C1 segment of cervical spinal cord (tissue), 14 donors: Measurements from ENCODE around the gene SRSF3.
A peak's percentile ranks its signal among the peaks of the same experiment; 100 is the strongest.

Experiments used
- DNase-seq, 14 donors: peaks; one replicate each; lab custom pipeline; 2025; lab: John Stamatoyannopoulos, UW

The SRSF3 gene

DNA sequence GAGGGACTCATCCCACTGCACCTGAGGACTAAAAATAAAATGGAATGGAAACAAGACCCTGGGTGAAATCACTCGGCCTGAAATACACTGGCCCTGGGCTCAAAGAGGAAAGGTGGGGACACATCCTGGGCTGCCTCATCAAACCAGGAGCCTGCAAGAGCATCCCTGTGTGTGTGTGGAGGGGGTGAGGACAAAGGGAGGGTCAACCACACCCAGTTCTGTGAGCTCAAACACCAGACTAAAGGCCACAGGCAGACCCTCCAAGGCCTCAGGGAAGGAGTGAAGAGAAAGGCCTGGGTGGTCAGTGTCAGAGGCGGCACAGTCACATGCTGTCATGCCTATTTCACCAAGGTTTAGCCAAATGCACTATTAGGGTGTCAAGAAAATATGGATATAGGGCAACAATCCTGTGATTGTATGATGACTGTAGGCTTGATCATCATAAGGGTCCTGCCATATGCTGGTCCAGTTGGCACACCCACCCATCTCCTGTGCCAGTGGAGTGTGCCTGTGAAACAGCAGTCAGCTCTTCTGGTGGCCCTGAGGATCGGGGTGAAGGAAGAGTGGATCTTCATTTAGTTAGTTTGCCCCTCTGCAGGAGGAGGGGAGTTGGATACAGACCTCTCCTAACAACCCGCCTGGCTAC is 28.9 kb downstream of the SRSF3 start:
- no peak for DNase-seq

DNA sequence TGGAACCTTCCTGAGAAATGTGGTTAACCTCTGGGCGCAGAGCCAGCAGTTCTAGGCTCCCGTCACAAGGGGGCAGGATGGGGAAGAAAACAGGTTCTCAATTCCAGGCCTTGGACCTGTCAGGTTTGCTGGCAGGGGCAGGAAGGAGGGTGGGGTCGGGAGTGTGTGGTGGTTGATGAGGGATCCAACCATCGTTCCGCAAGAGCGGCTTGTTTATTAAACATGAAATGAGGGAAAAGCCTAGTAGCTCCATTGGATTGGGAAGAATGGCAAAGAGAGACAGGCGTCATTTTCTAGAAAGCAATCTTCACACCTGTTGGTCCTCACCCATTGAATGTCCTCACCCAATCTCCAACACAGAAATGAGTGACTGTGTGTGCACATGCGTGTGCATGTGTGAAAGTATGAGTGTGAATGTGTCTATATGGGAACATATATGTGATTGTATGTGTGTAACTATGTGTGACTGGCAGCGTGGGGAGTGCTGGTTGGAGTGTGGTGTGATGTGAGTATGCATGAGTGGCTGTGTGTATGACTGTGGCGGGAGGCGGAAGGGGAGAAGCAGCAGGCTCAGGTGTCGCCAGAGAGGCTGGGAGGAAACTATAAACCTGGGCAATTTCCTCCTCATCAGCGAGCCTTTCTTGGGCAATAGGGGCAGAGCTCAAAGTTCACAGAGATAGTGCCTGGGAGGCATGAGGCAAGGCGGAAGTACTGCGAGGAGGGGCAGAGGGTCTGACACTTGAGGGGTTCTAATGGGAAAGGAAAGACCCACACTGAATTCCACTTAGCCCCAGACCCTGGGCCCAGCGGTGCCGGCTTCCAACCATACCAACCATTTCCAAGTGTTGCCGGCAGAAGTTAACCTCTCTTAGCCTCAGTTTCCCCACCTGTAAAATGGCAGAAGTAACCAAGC is 29.6 kb downstream of the SRSF3 start:
- peak; percentile 20 to 85 (median 72) for DNase-seq

DNA sequence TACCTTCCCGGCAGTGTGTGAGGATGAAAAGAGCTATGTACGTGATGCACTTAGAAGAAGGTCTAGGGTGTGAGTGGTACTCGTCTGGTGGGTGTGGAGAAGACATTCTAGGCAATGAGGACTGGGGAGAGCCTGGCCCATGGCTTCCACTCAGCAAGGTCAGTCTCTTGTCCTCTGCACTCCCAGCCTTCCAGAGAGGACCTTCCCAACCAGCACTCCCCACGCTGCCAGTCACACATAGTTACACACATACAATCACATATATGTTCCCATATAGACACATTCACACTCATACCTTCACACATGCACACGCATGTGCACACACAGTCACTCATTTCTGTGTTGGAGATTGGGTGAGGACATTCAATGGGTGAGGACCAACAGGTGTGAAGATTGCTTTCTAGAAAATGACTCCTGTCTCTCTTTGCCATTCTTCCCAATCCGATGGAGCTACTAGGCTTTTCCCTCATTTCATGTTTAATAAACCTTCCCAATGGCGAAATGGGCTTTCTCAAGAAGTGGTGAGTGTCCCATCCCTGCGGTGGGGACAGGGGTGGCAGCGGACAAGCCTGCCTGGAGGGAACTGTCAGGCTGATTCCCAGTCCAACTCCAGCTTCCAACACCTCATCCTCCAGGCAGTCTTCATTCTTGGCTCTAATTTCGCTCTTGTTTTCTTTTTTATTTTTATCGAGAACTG is 30.4 kb downstream of the SRSF3 start:
- DNase-seq = no peak

DNA sequence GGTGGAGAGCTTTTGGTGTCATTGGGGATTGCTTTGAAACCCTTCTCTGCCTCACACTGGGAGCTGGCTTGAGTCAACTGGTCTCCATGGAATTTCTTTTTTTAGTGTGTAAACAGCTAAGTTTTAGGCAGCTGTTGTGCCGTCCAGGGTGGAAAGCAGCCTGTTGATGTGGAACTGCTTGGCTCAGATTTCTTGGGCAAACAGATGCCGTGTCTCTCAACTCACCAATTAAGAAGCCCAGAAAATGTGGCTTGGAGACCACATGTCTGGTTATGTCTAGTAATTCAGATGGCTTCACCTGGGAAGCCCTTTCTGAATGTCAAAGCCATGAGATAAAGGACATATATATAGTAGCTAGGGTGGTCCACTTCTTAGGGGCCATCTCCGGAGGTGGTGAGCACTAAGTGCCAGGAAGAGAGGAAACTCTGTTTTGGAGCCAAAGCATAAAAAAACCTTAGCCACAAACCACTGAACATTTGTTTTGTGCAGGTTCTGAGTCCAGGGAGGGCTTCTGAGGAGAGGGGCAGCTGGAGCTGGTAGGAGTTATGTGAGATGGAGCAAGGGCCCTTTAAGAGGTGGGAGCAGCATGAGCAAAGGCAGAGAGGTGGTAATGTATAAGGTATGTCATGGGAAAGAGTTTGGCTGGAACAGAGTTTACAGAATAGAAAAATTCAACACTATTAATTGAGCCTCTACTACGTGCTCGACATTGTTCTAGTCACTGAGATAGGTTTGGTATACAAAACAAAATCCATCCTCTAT is 31.2 kb downstream of the SRSF3 start:
- no peak for DNase-seq

DNA sequence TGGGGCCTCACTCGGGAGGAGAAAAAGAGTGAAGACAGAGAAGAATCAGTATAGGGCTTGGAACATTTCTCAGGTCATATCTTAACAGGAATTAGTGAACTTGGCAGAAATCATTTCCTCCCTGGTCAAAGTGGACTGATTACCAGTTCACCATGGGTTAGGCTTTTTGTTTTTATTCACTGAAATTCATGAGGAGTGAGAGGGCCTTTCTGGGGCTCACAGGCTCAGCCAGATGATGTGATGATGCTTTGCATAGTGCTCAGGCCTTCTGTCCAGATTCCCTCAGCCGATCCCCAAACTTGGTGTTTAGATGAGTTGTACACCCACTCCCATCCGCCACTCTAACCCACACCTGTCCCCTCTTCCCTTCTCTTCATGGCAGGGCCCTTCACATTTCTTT is 32.5 kb downstream of the SRSF3 start:
- no peak for DNase-seq

DNA sequence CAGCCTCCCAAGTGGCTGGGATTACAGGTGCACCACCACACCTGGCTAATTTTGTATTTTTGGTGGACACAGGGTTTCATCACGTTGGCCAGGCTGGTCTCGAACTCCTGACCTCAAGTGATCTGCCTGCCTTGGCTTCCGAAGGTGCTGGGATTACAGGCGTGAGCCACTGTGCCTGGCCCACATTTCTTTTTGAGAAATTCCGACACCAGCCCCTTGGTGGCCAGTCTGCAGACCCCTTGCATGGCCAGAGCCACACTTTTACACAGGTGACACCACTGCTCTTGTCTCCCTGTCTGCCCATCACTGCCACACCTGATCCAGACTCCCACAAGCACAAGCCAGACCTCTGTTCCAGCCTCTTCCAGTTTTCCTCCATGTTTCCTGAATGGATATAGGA is 33.0 kb downstream of the SRSF3 start:
- no peak for DNase-seq

DNA sequence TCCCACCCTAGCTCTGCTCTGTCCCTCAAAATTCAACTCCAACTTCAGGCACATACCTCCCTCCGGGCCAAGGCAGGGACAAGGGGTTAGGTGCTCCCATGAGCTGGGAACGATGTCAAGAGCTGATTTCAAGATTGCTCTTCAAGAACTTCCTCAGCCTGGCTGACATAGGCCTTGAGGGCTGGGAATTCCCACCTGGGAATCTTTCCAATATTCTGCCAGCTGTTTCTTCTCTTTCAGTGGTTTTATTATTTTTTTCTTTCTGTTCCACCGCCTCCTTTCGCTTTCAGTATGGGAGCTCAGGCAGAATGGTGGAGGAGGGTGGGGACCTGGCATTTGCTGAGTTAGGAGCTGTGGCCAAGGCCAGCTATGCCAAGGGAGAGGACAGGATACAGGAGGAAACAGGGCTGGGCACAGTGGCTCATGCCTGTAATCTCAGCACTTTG is 33.7 kb downstream of the SRSF3 start:
- no peak for DNase-seq

DNA sequence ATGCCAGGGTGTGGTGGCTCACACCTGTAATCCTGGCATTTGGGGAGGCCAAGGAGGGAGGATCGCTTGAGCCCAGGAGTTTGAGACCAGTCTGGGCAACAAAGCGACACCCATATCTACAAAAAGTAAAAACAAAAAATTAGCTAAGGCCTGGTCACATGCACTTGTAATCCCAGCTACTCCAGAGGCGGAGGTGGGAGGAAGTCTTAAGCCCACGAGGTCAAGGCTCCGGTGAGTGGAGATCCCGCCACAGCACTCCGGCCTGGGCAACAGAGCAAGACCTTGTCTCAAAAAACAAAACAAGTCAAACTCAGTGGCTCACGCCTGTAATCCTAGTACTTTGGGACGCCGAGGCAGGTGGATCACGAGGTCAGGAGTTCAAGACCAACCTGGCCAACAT is 35.6 kb downstream of the SRSF3 start:
- DNase-seq = no peak

DNA sequence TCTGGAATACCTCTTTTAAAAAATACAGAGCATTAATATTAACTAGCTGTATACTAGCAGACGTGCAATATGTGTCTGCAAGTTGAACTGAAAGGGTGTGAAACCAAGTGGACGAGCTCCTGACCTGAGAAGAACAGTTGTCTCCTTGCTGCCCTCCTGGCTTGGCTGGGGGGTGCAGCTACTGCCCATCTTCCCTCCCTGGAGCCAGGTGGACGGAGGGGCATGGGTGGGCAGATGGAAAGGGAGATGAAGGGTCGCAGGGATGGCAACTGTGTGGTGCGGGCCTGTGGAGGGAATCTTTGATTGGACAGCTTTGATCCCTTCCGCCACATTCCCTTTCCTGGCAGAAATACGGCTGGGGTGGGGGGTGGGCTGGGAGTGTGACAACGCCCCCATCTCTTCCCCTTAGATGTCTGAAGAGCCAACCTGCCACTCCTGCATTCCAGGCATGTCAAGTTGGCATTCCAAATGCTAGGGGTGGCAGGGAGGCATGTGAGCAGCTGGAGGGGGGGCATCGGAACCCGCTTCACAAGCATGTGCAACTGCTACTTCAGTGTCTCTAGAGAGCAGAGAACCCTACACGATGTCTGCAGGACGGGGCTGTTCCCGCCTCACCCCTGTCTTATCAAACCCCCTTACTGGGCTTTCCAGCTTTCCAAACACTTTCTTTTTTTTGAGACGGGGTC is 37.3 kb downstream of the SRSF3 start:
- no peak for DNase-seq

DNA sequence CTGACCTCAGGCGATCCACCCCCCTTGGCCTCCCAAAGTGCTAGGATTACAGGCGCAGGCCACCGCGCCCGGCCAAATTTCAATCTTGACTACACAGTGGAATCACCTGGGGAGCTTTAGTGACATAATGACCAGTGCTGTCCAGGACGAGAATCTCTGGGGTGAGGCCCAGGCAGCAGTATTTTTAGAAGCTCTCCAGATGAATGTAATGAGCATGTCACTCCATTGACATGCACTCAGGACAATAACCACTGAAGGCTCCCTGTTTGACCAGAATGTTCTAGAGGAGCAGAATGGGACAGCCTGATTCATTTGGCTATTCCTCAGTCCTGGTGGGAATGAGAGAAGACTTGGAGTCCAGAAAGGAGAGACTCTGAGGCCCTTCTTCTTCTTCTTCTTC is 39.2 kb downstream of the SRSF3 start:
- no peak for DNase-seq

DNA sequence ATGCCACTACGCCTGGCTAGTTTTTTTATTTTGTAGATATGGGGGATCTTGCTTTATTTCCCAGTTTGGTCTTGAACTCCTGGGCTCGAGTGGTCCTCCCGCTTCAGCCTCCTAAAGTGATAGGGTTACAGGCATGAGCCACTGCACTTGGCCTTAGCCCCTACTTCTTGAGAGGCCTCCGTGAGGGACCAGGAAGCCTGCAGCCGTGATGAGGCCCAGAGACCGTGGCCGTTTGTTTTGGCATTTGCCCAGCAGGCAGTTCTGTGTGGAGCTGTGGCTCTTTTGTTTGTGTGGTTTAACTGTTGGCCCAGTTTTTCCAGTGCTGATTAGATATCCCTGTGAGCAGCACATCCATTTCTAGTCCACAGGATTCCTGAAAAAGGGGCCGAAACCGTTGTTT is 39.8 kb downstream of the SRSF3 start:
- no peak for DNase-seq

DNA sequence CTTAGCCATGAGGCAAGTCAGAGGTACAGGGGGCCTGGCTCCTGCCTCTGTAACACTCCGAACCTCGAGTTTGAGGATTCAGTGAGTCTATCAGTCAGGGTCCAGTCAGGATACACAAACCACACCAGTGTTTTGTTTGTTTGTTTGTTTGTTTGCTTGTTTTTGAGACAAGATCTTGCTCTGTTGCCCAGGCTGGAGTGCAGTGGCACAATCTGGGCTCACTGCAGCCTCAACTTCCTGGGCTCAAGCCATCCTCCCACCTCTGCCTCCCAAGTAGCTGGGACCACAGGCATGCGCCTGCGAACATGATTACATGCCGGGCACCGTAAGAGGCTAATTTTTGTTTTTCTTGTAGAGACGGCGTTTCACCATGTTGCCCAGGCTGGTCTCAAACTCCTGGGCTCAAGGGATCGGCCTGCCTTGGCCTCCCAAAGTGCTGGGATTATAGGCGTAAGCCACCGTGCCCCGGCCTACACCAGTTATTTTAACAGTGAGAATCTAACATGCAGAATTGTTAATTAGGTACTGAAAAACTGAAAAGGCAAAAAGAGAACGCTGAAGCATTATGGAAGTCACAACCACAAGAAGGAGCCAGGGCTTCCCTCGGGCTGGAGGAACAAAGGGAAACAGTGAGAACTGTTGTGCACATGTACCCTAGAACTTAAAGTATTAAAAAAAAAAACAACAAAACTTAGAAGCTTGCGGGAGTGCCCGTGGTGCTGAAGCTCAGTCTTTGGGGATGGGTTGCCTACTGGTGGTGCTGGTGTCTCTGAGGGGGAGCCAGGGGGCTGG is 40.4 kb downstream of the SRSF3 start:
- no peak for DNase-seq

DNA sequence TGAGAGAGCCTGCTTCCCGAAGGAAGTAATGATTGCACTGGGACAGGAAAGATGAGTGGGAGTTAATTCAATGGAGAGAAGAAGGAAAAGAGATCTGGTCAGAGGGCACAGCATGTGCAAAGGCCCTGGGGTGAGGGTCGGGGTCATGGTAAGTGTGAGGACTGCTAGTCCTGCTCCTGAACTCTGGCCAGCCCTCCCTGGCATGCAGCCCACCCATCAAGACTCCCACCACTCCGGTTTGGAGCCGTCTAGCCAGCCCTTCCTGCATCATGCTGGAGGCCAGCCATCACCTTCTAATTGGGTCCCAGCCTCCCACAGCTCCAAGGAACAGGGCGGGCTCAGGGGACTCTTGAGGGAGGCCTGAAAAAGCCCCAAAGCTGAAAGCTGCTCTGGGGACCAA is 42.1 kb downstream of the SRSF3 start:
- no peak for DNase-seq

DNA sequence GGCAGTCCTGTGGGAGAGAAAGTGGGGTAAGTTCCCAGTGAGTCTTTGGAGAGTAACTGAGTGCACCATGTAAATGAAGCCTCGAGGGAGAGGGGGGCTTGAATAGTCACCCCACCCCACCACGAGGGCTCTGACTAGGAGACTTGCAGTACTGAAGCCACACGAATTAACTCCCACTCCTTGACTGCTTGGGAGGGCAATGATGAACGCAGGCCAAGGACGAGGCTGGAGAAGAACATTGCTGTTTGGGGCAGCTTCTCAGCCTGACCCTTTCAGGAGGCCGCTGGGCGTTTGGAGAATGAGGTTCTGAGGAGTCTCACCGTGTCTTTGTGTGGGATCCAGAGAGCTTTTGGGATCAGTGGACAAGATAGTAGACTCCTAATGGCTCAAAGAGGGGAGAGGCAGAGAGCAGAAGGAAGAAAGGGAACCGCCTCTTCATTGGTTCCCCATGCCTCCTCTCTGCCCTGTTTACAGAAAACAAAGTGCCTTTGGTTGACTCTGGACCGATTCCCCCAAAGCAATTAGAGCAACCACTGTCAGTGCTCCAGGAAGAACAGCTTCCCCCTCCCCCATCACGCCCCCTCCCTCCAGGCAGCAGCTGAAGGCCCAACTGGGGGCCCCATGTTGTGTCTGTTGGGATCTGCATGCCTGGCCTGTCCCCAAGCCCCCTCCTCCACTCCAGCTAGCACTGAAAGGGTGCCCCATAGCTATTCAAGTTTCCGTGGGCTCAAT is 42.7 kb downstream of the SRSF3 start:
- no peak for DNase-seq

DNA sequence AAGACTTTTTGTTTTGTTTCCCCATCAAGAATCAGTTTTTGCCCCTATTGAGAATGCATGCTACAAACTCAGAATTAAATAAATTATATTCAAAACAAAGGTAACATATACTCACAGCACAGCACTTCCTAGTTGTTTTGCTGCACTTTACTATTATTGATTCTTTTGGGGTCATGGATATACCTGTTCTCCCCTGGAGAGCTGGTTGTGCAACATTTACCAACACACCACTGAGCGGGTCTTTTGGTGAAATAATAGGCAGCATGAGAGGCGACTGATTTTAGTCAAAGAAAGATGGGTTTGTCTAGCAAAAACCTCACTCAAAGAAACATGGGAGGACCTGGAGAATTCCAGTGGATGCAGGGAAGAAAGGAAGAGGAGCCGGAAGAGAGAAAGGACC is 44.4 kb downstream of the SRSF3 start:
- no peak for DNase-seq

DNA sequence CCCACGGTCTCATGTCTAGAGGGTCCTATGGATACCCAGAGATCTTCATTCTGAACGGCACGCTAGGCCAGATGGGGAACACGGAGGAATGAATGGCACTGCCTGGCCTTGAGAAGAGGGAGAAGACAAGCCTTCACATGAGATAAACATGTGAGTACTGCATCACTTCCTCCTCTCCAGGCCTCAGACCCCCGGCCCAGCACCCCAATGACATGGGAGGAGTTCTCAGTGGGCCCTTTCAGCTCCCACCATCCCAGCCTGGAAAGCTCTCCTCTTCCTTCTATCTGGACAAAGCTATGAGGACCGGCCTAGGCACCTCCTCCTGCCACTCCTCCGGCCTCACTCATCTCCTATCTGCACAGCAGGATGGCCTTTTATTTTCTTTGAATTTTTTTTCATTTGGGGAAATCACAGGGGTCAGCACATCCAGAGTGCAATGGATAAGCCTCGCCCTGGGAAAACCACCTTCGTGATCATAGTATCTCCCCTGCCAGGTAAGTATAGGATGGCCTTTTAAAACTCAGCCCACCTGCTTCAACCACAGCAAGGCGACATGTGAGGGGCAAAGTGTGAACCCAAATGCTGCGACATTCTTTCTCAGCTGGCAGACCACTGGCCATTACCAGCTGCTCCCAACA is 45.1 kb downstream of the SRSF3 start:
- no peak for DNase-seq

DNA sequence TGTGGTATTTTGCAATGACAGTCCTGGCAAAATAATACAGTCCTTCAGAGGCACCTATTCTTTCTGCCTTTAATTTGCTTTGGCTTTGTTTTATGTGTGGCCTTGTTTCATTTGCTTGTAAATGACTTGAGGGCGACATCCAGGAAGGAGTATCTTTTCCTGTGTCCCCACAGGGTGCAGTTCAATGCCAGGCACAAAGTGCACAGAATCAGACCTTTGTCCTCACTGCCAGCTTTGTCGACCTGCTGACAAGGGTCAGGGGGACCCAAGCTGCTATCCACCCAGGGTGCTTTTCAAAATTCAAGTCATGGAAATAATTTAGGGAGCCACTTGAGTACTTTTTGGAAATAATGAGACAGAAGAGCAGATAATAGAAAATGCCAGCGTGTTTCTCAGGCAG is 47.4 kb downstream of the SRSF3 start:
- DNase-seq = no peak

DNA sequence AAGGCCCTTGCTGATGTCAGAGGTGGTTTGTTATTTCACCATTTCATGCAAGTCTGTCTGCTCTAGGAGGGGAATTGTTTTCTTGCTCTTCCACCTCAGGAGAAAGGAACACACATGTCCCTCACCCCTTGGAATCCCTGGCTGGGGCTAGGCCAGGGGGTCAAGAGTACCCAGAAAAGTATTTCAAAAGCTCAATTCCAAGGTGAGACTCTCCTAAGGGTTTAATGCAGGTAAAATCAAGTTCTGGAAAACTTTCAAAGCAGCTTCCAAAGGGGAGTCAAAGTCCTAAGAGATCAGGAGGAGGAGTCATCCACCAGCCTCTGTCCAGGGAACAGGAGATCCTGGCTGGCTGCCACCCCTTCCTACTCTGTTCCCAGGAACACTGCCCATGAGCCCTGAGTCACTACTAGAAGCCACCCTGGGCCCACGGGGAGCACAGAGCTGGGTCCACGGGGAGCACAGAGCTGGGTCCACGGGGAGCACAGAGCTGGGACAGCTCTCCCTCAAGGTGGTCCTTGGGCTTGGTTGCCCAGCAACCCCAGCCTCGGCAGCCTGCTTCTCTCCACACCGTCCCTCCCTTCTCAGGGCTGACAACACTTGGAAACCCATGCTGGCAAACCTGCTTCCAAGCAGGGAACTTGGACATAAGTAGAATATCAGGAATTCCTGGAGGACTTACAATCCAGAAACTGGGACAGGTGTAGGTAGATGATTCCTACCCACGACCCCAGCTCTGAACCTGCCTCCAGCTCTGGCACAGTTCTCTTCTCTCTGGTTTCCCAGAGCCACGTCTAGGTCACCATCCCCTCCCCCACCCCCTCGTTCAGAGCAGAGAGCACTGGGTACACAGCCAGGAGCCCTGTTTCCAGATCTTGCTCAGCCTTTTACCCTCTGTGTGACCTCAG is 49.0 kb downstream of the SRSF3 start:
- DNase-seq = peak in 4 of 14 donors; percentile 11 to 71 (median 22)
